ENCODE measurements around the gene KAT2B. TPM values are rescaled to one million over a fixed set of nuclear protein-coding genes. Genes with fewer than 3 reads are reported as not detected.
A peak's percentile ranks its signal among the peaks of the same experiment; 100 is the strongest.
"Not testable (repeated sequence)": the region's sequence is repeated elsewhere in the genome, so short reads cannot be mapped to it uniquely, and the experiment has no call there.

Gene KAT2B
- total and polyA plus RNA-seq, 4 donors, result 7.5 to 58.5 (median 16.3) TPM

DNA sequence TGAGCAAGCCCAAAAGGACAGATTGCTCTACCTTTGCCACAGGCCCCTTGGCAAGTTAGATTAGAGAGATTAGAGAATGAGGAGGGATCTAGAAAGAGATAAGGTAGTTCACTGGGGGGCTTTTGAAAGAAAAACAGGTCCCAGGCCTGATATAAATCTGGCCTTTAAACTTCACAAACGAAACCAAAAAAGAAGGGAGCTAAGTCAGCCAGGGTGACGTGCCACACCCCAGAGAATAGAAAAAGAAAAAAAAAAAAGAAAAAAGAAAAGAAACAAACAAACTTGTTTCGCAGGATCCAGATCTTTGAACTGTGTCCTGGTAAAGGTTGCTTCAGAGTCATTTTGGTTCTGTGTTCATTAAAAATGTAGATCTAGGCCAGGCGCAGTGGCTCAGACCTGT is 3.6 kb downstream of the KAT2B start:
- no peak for DNase-seq (ENCODE audit: low spot score)
- H3K9ac ChIP-seq (ENCODE audit: low read depth in 1 of 2, low read length in 2 of 2), result peak overlapping the region in 1 of 2 donors; percentile 53
- peaks cover 6 to 46% (median 36%) of the 10 kb centered on the region in 4 donors for H3K4me1 ChIP-seq (ENCODE audit: control insufficient read depth in 4 of 4, insufficient read depth in 4 of 4, low read length in 3 of 4)
- 36% methylated on average over 4 of the region's 4 CpGs for WGBS
- TF ChIP-seq, protein P1, sequence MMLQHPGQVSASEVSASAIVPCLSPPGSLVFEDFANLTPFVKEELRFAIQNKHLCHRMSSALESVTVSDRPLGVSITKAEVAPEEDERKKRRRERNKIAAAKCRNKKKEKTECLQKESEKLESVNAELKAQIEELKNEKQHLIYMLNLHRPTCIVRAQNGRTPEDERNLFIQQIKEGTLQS (IDR thresholded peaks at IDR 0.05), result no peak
- peak in 1 of 2 donors; percentile 4 for TF ChIP-seq HNF4A (conservative IDR thresholded peaks at IDR 0.05)
- H3K27me3 ChIP-seq (ENCODE audit: control insufficient read depth in 4 of 4, insufficient read depth in 4 of 4, low read length in 3 of 4), result no peaks in the 10 kb centered on the region
- H3K9me3 ChIP-seq (ENCODE audit: control insufficient read depth in 4 of 4, low read length in 3 of 4), result no peaks in the 10 kb centered on the region
- H3K27ac ChIP-seq (ENCODE audit: low read depth in 1 of 2, low read length in 2 of 2), result peak overlapping the region; percentile 55 to 85
- H3K4me3 ChIP-seq (ENCODE audit: low read depth in 1 of 3, low read length in 3 of 3), result peak overlapping the region in 2 of 3 donors; percentile 7 to 27
- H3K36me3 ChIP-seq (ENCODE audit: control insufficient read depth in 4 of 4, insufficient read depth in 3 of 4, low read depth in 1 of 4, low read length in 3 of 4), result no peaks in the 10 kb centered on the region

DNA sequence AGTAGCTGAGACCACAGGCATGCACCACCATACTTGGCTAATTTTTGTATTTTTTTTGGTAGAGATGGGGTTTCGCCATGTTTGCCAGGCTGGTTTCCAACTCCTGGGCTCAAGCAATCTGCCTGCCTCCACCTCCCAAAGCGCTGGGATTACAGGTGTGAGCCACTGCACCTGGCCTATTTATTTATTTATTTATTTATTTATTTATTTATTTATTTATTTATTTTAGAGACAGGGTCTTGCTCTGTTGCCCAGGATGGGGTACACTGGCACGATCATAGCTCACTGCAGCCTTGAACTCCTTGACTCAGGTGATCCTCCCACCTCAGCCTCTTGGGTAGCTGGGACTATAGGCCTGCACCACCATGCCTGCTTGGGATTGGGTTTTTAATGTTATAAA is 4.9 kb downstream of the KAT2B start:
- WGBS, result 94% methylated on average over 3 of the region's 3 CpGs
- H3K27me3 ChIP-seq (ENCODE audit: control insufficient read depth in 4 of 4, insufficient read depth in 4 of 4, low read length in 3 of 4); H3K9me3 ChIP-seq (ENCODE audit: control insufficient read depth in 4 of 4, low read length in 3 of 4); H3K4me3 ChIP-seq (ENCODE audit: low read depth in 1 of 3, low read length in 3 of 3); H3K27ac ChIP-seq (ENCODE audit: low read depth in 1 of 2, low read length in 2 of 2); DNase-seq (ENCODE audit: low spot score); H3K36me3 ChIP-seq (ENCODE audit: control insufficient read depth in 4 of 4, insufficient read depth in 3 of 4, low read depth in 1 of 4, low read length in 3 of 4); H3K9ac ChIP-seq (ENCODE audit: low read depth in 1 of 2, low read length in 2 of 2): not testable (repeated sequence)
- peaks cover 6 to 43% (median 34%) of the 10 kb centered on the region in 4 donors for H3K4me1 ChIP-seq (ENCODE audit: control insufficient read depth in 4 of 4, insufficient read depth in 4 of 4, low read length in 3 of 4)

DNA sequence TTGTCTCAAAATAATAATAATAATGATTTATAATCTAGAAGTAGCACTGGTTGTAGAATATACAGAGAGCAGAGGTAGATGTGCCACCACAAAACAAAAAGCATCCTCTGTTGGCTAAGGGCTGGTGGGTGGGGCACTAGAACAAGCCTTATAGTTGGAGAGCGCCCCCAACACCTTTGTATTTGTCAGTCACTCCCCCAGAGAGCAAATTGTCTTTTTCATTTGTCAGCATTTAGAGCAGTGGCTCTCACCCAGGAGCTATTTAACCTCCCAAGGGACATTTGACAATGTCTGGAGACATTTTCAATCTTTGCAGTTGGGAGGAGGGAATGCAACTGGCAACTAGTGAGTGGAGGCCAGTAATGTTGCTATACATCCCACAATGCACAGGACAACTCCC is 6.3 kb downstream of the KAT2B start:
- Histone ChIP-seq H3K9me3 (ENCODE audit: control insufficient read depth in 4 of 4, low read length in 3 of 4) (no peaks in the 10 kb centered on the region), H3K4me1 (ENCODE audit: control insufficient read depth in 4 of 4, insufficient read depth in 4 of 4, low read length in 3 of 4) (peaks cover 6 to 36% (median 29%) of the 10 kb centered on the region in 4 donors), H3K4me3 (ENCODE audit: low read depth in 1 of 3, low read length in 3 of 3) (no peak overlapping the region), H3K27ac (ENCODE audit: low read depth in 1 of 2, low read length in 2 of 2) (no peak overlapping the region), H3K36me3 (ENCODE audit: control insufficient read depth in 4 of 4, insufficient read depth in 3 of 4, low read depth in 1 of 4, low read length in 3 of 4) (no peaks in the 10 kb centered on the region), H3K27me3 (ENCODE audit: control insufficient read depth in 4 of 4, insufficient read depth in 4 of 4, low read length in 3 of 4) (no peaks in the 10 kb centered on the region), H3K9ac (ENCODE audit: low read depth in 1 of 2, low read length in 2 of 2) (no peak overlapping the region)
- 100% methylated on average over 1 of the region's 1 CpG for WGBS
- TF ChIP-seq, protein P2, sequence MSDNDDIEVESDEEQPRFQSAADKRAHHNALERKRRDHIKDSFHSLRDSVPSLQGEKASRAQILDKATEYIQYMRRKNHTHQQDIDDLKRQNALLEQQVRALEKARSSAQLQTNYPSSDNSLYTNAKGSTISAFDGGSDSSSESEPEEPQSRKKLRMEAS (IDR thresholded peaks at IDR 0.05), result no peak
- TF ChIP-seq FOXA1 (IDR thresholded peaks at IDR 0.05) (no peak), JUND (IDR thresholded peaks at IDR 0.05) (no peak), SP1 (IDR thresholded peaks at IDR 0.05) (no peak), RXRA (IDR thresholded peaks at IDR 0.05) (no peak), GABPA (IDR thresholded peaks at IDR 0.05 in 1 of 2, conservative IDR thresholded peaks at IDR 0.05 in 1 of 2) (no peak), NR2F2 (IDR thresholded peaks at IDR 0.05) (no peak), TAF1 (conservative IDR thresholded peaks at IDR 0.05) (no peak), RAD21 (IDR thresholded peaks at IDR 0.05) (no peak), HNF4G (IDR thresholded peaks at IDR 0.05) (no peak), HNF4A (conservative IDR thresholded peaks at IDR 0.05) (no peak), EGR1 (IDR thresholded peaks at IDR 0.05; ENCODE audit: low read depth in 2 of 2) (no peak), FOXA2 (IDR thresholded peaks at IDR 0.05) (no peak), YY1 (IDR thresholded peaks at IDR 0.05) (no peak)
- TF ChIP-seq, protein P3, sequence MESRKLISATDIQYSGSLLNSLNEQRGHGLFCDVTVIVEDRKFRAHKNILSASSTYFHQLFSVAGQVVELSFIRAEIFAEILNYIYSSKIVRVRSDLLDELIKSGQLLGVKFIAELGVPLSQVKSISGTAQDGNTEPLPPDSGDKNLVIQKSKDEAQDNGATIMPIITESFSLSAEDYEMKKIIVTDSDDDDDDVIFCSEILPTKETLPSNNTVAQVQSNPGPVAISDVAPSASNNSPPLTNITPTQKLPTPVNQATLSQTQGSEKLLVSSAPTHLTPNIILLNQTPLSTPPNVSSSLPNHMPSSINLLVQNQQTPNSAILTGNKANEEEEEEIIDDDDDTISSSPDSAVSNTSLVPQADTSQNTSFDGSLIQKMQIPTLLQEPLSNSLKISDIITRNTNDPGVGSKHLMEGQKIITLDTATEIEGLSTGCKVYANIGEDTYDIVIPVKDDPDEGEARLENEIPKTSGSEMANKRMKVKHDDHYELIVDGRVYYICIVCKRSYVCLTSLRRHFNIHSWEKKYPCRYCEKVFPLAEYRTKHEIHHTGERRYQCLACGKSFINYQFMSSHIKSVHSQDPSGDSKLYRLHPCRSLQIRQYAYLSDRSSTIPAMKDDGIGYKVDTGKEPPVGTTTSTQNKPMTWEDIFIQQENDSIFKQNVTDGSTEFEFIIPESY (IDR thresholded peaks at IDR 0.05), result no peak
- TF ChIP-seq, protein P4, sequence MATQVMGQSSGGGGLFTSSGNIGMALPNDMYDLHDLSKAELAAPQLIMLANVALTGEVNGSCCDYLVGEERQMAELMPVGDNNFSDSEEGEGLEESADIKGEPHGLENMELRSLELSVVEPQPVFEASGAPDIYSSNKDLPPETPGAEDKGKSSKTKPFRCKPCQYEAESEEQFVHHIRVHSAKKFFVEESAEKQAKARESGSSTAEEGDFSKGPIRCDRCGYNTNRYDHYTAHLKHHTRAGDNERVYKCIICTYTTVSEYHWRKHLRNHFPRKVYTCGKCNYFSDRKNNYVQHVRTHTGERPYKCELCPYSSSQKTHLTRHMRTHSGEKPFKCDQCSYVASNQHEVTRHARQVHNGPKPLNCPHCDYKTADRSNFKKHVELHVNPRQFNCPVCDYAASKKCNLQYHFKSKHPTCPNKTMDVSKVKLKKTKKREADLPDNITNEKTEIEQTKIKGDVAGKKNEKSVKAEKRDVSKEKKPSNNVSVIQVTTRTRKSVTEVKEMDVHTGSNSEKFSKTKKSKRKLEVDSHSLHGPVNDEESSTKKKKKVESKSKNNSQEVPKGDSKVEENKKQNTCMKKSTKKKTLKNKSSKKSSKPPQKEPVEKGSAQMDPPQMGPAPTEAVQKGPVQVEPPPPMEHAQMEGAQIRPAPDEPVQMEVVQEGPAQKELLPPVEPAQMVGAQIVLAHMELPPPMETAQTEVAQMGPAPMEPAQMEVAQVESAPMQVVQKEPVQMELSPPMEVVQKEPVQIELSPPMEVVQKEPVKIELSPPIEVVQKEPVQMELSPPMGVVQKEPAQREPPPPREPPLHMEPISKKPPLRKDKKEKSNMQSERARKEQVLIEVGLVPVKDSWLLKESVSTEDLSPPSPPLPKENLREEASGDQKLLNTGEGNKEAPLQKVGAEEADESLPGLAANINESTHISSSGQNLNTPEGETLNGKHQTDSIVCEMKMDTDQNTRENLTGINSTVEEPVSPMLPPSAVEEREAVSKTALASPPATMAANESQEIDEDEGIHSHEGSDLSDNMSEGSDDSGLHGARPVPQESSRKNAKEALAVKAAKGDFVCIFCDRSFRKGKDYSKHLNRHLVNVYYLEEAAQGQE (IDR thresholded peaks at IDR 0.05), result no peak
- TF ChIP-seq, protein P5, sequence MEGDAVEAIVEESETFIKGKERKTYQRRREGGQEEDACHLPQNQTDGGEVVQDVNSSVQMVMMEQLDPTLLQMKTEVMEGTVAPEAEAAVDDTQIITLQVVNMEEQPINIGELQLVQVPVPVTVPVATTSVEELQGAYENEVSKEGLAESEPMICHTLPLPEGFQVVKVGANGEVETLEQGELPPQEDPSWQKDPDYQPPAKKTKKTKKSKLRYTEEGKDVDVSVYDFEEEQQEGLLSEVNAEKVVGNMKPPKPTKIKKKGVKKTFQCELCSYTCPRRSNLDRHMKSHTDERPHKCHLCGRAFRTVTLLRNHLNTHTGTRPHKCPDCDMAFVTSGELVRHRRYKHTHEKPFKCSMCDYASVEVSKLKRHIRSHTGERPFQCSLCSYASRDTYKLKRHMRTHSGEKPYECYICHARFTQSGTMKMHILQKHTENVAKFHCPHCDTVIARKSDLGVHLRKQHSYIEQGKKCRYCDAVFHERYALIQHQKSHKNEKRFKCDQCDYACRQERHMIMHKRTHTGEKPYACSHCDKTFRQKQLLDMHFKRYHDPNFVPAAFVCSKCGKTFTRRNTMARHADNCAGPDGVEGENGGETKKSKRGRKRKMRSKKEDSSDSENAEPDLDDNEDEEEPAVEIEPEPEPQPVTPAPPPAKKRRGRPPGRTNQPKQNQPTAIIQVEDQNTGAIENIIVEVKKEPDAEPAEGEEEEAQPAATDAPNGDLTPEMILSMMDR (IDR thresholded peaks at IDR 0.05; ENCODE audit: low read depth, low read length, missing input control), result no peak
- TF ChIP-seq, protein P1 (IDR thresholded peaks at IDR 0.05), result no peak
- no peak for DNase-seq (ENCODE audit: low spot score)
